Tibial nerve (tissue), 3 donors: ENCODE measurements around the gene SEMA3G.

Experiments used
- CTCF ChIP-seq, 5 experiments: fragments of 200-600 bp in 3 of 5; fragments of 450-650 bp in 2 of 5; sonication (generic) in 3 of 5; IDR thresholded peaks; one replicate each; pipeline ENCODE4 v1.5.1; 2016 to 2019; ENCODE audit warnings: antibody characterized with exemption in 5 of 5, mild to moderate bottlenecking in 3 of 5, moderate library complexity in 2 of 5
- POLR2A ChIP-seq, 2 donors: fragments of 450-650 bp; IDR thresholded peaks; one replicate each; pipeline ENCODE4 v1.6.1; 2017; ENCODE audit warnings: antibody characterized with exemption in 2 of 2, mild to moderate bottlenecking in 2 of 2, moderate library complexity in 2 of 2

GRCh38 chr3:52406231-52406661 is 38.7 kb downstream of the SEMA3G start:
- TF ChIP-seq CTCF (IDR thresholded peaks at IDR 0.05) (no peak), POLR2A (IDR thresholded peaks at IDR 0.05) (no peak)
